Measurements from ENCODE around the gene ELP2.

Gene ELP2

DNA sequence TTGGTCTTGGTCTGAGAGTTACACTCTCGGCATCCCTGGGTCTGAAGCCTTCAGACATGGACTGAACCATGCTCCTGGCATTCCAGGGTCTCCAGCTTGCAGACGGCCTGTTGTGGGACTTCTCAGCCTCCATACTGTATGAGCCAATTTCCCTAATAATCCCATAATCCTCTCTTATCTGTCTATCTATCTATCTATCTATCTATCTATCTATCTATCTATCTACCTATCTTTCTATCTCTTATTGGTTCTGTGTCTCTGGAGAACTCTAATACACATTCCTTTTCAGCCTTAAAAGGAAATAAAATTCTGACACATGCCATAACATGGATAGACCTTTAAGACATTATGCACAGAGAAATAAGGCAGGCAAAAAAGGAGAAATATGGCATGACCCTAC is 24.9 kb upstream of the ELP2 start:
- no peak for DNase-seq (ENCODE audit: low spot score)
- in situ Hi-C loops (cut with MboI; ENCODE audit: low sequenced_read_pairs, unreplicated experiment) = no loop called here
- no peak for TF ChIP-seq CTCF (IDR thresholded peaks at IDR 0.05; ENCODE audit: borderline replicate concordance, control extremely low read depth, extremely low read depth, insufficient read depth, missing control alignments)

DNA sequence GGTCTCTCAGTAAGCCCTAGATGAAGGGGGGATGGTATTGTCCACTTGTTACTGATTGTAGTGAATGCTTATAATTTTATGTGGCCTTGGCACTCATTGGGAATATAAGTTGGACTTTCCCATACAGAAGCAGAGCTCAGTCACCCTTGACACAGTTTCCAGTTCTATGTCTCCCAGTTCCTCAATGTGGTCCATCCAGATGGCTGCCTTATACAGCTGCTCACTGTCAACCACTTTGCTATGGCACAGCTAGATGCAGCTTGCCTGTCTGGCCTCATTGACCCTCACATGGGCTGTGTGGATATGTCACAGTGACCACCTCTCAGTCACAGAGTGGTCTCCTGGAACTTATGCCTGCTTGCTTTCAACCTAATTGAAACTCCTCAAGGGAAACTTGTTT is 22.2 kb upstream of the ELP2 start:
- TF ChIP-seq CTCF (IDR thresholded peaks at IDR 0.05; ENCODE audit: borderline replicate concordance, control extremely low read depth, extremely low read depth, insufficient read depth, missing control alignments) = no peak
- DNase-seq (ENCODE audit: low spot score) = no peak
- in situ Hi-C loops (cut with MboI; ENCODE audit: low sequenced_read_pairs, unreplicated experiment) = no loop called here

DNA sequence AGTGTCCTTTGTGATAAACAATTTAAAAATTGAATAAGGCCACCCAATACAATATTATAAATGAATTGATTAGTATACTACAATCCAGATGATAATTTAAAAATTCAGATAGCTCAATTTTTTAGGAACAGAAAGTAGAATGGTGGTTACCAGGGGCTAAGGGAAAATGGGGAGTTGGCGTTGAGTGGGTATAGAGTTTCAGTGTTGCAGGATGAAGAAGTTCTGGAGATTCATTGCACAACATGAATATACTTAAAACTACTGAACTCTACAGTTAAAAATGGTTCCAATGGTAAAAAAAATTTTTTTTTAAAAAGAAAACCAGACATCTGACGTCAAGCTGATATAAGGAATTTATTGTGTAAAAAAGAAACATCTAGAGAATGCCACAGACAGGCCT is 21.5 kb upstream of the ELP2 start:
- in situ Hi-C loops (cut with MboI; ENCODE audit: low sequenced_read_pairs, unreplicated experiment) = no loop called here
- TF ChIP-seq CTCF (IDR thresholded peaks at IDR 0.05; ENCODE audit: borderline replicate concordance, control extremely low read depth, extremely low read depth, insufficient read depth, missing control alignments) = no peak

DNA sequence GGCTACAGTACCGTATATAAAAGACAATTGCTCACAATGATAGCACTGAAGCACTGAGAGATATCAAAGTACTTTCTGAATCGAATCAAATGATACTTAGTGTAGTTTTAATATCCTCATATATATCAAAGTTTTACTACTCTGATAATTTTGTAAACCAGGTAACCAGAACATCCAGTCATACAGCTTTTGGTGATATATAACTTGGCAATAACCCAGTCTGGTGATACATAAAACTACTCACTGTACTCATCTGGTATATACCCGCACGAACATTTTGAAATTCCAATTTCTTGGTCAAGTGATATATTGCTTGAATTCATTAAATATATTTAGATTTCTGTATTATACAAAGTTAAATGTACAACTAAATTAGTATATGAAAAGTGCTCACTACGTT is 21.1 kb upstream of the ELP2 start:
- no peak for DNase-seq (ENCODE audit: low spot score)
- in situ Hi-C loops (cut with MboI; ENCODE audit: low sequenced_read_pairs, unreplicated experiment) = no loop called here
- TF ChIP-seq CTCF (IDR thresholded peaks at IDR 0.05; ENCODE audit: borderline replicate concordance, control extremely low read depth, extremely low read depth, insufficient read depth, missing control alignments) = no peak

More for the DNA sequence above, 21.5 kb upstream of the ELP2 start:
- DNase-seq (ENCODE audit: low spot score) = no peak

DNA sequence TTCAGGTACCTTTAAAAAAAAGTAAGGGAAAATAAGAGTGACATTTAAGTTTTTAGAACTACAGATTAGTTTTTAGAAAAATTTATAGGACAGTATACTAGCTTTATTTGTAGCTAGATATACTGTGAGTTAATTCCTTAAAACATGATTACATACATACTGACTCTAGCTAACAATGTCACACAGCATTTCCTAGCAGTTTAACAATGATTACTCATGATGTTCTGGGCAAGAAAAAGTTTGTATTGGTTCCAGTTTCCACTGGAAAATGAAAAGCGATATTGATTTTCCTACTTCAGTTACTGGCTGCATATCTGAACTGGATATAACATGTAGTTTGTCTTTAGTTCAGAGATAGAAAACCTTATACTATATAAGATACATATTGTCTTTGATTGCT is 20.0 kb upstream of the ELP2 start:
- no peak for TF ChIP-seq CTCF (IDR thresholded peaks at IDR 0.05; ENCODE audit: borderline replicate concordance, control extremely low read depth, extremely low read depth, insufficient read depth, missing control alignments)
- DNase-seq (ENCODE audit: low spot score) = no peak
- in situ Hi-C loops (cut with MboI; ENCODE audit: low sequenced_read_pairs, unreplicated experiment) = no loop called here

DNA sequence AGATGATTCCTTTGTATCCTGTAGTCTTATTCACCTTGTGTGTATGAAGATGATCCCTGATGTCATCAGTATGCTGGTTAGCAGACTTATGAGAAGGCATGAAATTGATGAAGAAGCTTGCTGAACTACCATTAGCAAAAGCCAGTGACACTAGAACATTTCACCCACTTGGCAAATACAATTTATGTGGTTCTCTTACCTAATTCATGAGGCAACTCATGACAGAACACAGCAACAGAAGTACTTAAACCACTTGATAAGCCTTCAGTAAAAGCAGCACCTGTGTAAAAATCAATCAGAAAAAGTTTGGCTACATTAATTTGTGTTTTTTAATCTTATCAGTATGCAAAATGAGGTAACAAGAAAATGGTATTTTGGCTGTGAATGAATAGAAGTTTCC is 17.4 kb upstream of the ELP2 start:
- no peak for TF ChIP-seq CTCF (IDR thresholded peaks at IDR 0.05; ENCODE audit: borderline replicate concordance, control extremely low read depth, extremely low read depth, insufficient read depth, missing control alignments)
- DNase-seq (ENCODE audit: low spot score) = no peak
- in situ Hi-C loops (cut with MboI; ENCODE audit: low sequenced_read_pairs, unreplicated experiment) = no loop called here

GRCh38 chr18:36114251-36114650 is 15.4 kb upstream of the ELP2 start:
- TF ChIP-seq CTCF (IDR thresholded peaks at IDR 0.05; ENCODE audit: borderline replicate concordance, control extremely low read depth, extremely low read depth, insufficient read depth, missing control alignments) = no peak
- DNase-seq (ENCODE audit: low spot score) = no peak
- in situ Hi-C loops (cut with MboI; ENCODE audit: low sequenced_read_pairs, unreplicated experiment) = no loop called here
